ENCODE data around the gene PAWR.

PAWR gene

GRCh38 chr12:79638490-79638889, 52.3 kb downstream of the PAWR start:
- H2AFZ ChIP-seq (ENCODE audit: low read depth) = no peak overlapping the region
- H3K27ac ChIP-seq = no peak overlapping the region
- H4K20me1 ChIP-seq (ENCODE audit: insufficient read depth) = 0 out of 2 replicates have a peak, but pooled peaks cover 4% of the 10 kb centered on the region
- no peaks in the 10 kb centered on the region for H3K36me3 ChIP-seq (ENCODE audit: insufficient read depth)
- no peak for TF ChIP-seq CTCF (conservative IDR thresholded peaks at IDR 0.05; ENCODE audit: low read depth, low read length)
- no peaks in the 10 kb centered on the region for H3K27me3 ChIP-seq (ENCODE audit: insufficient read depth, low read depth)
- no peak overlapping the region for H3K9ac ChIP-seq
- no peaks in the 10 kb centered on the region for H3K4me1 ChIP-seq (ENCODE audit: low read depth, poor library complexity, severe bottlenecking)
- no peak overlapping the region for H3K4me2 ChIP-seq
- no peak overlapping the region for H3K4me3 ChIP-seq (IDR thresholded peaks at IDR 0.05; ENCODE audit: insufficient read depth, low read depth, low read length)
- peaks cover 19% of the 10 kb centered on the region; the same call in 1 of the 2 replicates for H3K79me2 ChIP-seq (ENCODE audit: insufficient read depth, low read depth)

- Histone ChIP-seq H3K4me1 (ENCODE audit: low read depth, poor library complexity, severe bottlenecking) (no peaks in the 10 kb centered on the region), H3K27ac (no peak overlapping the region), H3K79me2 (ENCODE audit: insufficient read depth, low read depth) (peaks cover 24% of the 10 kb centered on the region; the same call in 1 of the 2 replicates), H3K27me3 (ENCODE audit: insufficient read depth, low read depth) (no peaks in the 10 kb centered on the region), H3K4me3 (IDR thresholded peaks at IDR 0.05; ENCODE audit: insufficient read depth, low read depth, low read length) (no peak overlapping the region), H3K9ac (no peak overlapping the region), H3K36me3 (ENCODE audit: insufficient read depth) (no peaks in the 10 kb centered on the region), H2AFZ (ENCODE audit: low read depth) (no peak overlapping the region), H3K4me2 (no peak overlapping the region), H4K20me1 (ENCODE audit: insufficient read depth) (0 out of 2 replicates have a peak, but pooled peaks cover 4% of the 10 kb centered on the region)
- TF ChIP-seq CTCF (conservative IDR thresholded peaks at IDR 0.05; ENCODE audit: low read depth, low read length) = no peak
These were observed 53.7 kb downstream of the PAWR start for GRCh38 chr12:79637093-79637492.

- Histone ChIP-seq H3K36me3 (ENCODE audit: insufficient read depth) (no peaks in the 10 kb centered on the region), H2AFZ (ENCODE audit: low read depth) (no peak overlapping the region), H3K27ac (no peak overlapping the region), H3K27me3 (ENCODE audit: insufficient read depth, low read depth) (no peaks in the 10 kb centered on the region), H4K20me1 (ENCODE audit: insufficient read depth) (0 out of 2 replicates have a peak, but pooled peaks cover 4% of the 10 kb centered on the region), H3K4me1 (ENCODE audit: low read depth, poor library complexity, severe bottlenecking) (no peaks in the 10 kb centered on the region), H3K4me3 (IDR thresholded peaks at IDR 0.05; ENCODE audit: insufficient read depth, low read depth, low read length) (no peak overlapping the region), H3K79me2 (ENCODE audit: insufficient read depth, low read depth) (peaks cover 27% of the 10 kb centered on the region), H3K4me2 (no peak overlapping the region), H3K9ac (no peak overlapping the region)
- no peak for TF ChIP-seq CTCF (conservative IDR thresholded peaks at IDR 0.05; ENCODE audit: low read depth, low read length)
These were observed 55.1 kb downstream of the PAWR start for GRCh38 chr12:79635676-79636075.

- Histone ChIP-seq H2AFZ (ENCODE audit: low read depth) (no peak overlapping the region), H3K4me2 (no peak overlapping the region), H3K27ac (no peak overlapping the region), H3K9ac (no peak overlapping the region), H4K20me1 (ENCODE audit: insufficient read depth) (0 out of 2 replicates have a peak, but pooled peaks cover 4% of the 10 kb centered on the region), H3K4me1 (ENCODE audit: low read depth, poor library complexity, severe bottlenecking) (no peaks in the 10 kb centered on the region), H3K36me3 (ENCODE audit: insufficient read depth) (no peaks in the 10 kb centered on the region), H3K4me3 (IDR thresholded peaks at IDR 0.05; ENCODE audit: insufficient read depth, low read depth, low read length) (no peak overlapping the region), H3K79me2 (ENCODE audit: insufficient read depth, low read depth) (peaks cover 32% of the 10 kb centered on the region), H3K27me3 (ENCODE audit: insufficient read depth, low read depth) (no peaks in the 10 kb centered on the region)
- no peak for TF ChIP-seq CTCF (conservative IDR thresholded peaks at IDR 0.05; ENCODE audit: low read depth, low read length)
These were observed 55.8 kb downstream of the PAWR start for GRCh38 chr12:79634957-79635471.

Measured in KMS-11 (cell line).